ENCODE data around the gene NFKBIE. TPM values are rescaled to one million over a fixed set of nuclear protein-coding genes. Genes with fewer than 3 reads are reported as not detected.

NFKBIE gene
- total and polyA plus RNA-seq, 9 of the 15 experiments (the other 6 are each of a cell fraction or from before 2014, with no cell fraction given): 2.1 to 16.4 (median 11.7) TPM

DNA sequence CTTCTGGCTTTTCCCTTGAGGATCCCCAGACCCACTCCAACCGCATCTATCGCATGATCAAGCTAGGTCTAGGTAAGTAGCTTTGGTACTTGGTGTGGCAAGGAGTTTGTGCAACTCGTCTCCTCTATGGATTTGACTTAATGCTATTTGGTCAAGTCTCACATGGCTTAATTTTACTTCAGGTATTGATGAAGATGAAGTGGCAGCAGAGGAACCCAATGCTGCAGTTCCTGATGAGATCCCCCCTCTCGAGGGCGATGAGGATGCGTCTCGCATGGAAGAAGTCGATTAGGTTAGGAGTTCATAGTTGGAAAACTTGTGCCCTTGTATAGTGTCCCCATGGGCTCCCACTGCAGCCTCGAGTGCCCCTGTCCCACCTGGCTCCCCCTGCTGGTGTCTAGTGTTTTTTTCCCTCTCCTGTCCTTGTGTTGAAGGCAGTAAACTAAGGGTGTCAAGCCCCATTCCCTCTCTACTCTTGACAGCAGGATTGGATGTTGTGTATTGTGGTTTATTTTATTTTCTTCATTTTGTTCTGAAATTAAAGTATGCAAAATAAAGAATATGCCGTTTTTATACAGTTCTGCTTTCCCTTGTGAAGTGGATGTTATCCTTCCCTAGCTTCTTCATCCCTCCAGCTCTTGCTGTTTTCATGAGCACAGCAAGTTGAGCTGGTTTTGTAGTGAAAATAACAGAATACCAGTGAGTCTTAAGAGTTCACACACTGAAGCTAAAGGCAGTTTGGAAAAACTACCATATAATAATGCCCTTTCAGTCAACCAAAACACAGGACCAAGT is 11.8 kb downstream of the NFKBIE start (continued):
- TF ChIP-seq, protein P1, sequence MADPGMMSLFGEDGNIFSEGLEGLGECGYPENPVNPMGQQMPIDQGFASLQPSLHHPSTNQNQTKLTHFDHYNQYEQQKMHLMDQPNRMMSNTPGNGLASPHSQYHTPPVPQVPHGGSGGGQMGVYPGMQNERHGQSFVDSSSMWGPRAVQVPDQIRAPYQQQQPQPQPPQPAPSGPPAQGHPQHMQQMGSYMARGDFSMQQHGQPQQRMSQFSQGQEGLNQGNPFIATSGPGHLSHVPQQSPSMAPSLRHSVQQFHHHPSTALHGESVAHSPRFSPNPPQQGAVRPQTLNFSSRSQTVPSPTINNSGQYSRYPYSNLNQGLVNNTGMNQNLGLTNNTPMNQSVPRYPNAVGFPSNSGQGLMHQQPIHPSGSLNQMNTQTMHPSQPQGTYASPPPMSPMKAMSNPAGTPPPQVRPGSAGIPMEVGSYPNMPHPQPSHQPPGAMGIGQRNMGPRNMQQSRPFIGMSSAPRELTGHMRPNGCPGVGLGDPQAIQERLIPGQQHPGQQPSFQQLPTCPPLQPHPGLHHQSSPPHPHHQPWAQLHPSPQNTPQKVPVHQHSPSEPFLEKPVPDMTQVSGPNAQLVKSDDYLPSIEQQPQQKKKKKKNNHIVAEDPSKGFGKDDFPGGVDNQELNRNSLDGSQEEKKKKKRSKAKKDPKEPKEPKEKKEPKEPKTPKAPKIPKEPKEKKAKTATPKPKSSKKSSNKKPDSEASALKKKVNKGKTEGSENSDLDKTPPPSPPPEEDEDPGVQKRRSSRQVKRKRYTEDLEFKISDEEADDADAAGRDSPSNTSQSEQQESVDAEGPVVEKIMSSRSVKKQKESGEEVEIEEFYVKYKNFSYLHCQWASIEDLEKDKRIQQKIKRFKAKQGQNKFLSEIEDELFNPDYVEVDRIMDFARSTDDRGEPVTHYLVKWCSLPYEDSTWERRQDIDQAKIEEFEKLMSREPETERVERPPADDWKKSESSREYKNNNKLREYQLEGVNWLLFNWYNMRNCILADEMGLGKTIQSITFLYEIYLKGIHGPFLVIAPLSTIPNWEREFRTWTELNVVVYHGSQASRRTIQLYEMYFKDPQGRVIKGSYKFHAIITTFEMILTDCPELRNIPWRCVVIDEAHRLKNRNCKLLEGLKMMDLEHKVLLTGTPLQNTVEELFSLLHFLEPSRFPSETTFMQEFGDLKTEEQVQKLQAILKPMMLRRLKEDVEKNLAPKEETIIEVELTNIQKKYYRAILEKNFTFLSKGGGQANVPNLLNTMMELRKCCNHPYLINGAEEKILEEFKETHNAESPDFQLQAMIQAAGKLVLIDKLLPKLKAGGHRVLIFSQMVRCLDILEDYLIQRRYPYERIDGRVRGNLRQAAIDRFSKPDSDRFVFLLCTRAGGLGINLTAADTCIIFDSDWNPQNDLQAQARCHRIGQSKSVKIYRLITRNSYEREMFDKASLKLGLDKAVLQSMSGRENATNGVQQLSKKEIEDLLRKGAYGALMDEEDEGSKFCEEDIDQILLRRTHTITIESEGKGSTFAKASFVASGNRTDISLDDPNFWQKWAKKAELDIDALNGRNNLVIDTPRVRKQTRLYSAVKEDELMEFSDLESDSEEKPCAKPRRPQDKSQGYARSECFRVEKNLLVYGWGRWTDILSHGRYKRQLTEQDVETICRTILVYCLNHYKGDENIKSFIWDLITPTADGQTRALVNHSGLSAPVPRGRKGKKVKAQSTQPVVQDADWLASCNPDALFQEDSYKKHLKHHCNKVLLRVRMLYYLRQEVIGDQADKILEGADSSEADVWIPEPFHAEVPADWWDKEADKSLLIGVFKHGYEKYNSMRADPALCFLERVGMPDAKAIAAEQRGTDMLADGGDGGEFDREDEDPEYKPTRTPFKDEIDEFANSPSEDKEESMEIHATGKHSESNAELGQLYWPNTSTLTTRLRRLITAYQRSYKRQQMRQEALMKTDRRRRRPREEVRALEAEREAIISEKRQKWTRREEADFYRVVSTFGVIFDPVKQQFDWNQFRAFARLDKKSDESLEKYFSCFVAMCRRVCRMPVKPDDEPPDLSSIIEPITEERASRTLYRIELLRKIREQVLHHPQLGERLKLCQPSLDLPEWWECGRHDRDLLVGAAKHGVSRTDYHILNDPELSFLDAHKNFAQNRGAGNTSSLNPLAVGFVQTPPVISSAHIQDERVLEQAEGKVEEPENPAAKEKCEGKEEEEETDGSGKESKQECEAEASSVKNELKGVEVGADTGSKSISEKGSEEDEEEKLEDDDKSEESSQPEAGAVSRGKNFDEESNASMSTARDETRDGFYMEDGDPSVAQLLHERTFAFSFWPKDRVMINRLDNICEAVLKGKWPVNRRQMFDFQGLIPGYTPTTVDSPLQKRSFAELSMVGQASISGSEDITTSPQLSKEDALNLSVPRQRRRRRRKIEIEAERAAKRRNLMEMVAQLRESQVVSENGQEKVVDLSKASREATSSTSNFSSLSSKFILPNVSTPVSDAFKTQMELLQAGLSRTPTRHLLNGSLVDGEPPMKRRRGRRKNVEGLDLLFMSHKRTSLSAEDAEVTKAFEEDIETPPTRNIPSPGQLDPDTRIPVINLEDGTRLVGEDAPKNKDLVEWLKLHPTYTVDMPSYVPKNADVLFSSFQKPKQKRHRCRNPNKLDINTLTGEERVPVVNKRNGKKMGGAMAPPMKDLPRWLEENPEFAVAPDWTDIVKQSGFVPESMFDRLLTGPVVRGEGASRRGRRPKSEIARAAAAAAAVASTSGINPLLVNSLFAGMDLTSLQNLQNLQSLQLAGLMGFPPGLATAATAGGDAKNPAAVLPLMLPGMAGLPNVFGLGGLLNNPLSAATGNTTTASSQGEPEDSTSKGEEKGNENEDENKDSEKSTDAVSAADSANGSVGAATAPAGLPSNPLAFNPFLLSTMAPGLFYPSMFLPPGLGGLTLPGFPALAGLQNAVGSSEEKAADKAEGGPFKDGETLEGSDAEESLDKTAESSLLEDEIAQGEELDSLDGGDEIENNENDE (IDR thresholded peaks at IDR 0.05; ENCODE audit: low read depth, low read length): no peak
- TF ChIP-seq, protein P2, sequence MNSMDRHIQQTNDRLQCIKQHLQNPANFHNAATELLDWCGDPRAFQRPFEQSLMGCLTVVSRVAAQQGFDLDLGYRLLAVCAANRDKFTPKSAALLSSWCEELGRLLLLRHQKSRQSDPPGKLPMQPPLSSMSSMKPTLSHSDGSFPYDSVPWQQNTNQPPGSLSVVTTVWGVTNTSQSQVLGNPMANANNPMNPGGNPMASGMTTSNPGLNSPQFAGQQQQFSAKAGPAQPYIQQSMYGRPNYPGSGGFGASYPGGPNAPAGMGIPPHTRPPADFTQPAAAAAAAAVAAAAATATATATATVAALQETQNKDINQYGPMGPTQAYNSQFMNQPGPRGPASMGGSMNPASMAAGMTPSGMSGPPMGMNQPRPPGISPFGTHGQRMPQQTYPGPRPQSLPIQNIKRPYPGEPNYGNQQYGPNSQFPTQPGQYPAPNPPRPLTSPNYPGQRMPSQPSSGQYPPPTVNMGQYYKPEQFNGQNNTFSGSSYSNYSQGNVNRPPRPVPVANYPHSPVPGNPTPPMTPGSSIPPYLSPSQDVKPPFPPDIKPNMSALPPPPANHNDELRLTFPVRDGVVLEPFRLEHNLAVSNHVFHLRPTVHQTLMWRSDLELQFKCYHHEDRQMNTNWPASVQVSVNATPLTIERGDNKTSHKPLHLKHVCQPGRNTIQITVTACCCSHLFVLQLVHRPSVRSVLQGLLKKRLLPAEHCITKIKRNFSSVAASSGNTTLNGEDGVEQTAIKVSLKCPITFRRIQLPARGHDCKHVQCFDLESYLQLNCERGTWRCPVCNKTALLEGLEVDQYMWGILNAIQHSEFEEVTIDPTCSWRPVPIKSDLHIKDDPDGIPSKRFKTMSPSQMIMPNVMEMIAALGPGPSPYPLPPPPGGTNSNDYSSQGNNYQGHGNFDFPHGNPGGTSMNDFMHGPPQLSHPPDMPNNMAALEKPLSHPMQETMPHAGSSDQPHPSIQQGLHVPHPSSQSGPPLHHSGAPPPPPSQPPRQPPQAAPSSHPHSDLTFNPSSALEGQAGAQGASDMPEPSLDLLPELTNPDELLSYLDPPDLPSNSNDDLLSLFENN (IDR thresholded peaks at IDR 0.05; ENCODE audit: low read depth in 2 of 2, low read length in 2 of 2): no peak
- no peak for TF ChIP-seq NFYB (IDR thresholded peaks at IDR 0.05; ENCODE audit: extremely low read depth, insufficient read length)
- TF ChIP-seq, protein P3, sequence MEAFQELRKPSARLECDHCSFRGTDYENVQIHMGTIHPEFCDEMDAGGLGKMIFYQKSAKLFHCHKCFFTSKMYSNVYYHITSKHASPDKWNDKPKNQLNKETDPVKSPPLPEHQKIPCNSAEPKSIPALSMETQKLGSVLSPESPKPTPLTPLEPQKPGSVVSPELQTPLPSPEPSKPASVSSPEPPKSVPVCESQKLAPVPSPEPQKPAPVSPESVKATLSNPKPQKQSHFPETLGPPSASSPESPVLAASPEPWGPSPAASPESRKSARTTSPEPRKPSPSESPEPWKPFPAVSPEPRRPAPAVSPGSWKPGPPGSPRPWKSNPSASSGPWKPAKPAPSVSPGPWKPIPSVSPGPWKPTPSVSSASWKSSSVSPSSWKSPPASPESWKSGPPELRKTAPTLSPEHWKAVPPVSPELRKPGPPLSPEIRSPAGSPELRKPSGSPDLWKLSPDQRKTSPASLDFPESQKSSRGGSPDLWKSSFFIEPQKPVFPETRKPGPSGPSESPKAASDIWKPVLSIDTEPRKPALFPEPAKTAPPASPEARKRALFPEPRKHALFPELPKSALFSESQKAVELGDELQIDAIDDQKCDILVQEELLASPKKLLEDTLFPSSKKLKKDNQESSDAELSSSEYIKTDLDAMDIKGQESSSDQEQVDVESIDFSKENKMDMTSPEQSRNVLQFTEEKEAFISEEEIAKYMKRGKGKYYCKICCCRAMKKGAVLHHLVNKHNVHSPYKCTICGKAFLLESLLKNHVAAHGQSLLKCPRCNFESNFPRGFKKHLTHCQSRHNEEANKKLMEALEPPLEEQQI (IDR thresholded peaks at IDR 0.05): no peak
- TF ChIP-seq, protein P4, sequence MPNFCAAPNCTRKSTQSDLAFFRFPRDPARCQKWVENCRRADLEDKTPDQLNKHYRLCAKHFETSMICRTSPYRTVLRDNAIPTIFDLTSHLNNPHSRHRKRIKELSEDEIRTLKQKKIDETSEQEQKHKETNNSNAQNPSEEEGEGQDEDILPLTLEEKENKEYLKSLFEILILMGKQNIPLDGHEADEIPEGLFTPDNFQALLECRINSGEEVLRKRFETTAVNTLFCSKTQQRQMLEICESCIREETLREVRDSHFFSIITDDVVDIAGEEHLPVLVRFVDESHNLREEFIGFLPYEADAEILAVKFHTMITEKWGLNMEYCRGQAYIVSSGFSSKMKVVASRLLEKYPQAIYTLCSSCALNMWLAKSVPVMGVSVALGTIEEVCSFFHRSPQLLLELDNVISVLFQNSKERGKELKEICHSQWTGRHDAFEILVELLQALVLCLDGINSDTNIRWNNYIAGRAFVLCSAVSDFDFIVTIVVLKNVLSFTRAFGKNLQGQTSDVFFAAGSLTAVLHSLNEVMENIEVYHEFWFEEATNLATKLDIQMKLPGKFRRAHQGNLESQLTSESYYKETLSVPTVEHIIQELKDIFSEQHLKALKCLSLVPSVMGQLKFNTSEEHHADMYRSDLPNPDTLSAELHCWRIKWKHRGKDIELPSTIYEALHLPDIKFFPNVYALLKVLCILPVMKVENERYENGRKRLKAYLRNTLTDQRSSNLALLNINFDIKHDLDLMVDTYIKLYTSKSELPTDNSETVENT (CRISPR knock-in tag; IDR thresholded peaks at IDR 0.05): no peak
